ENCODE data around the gene STAG1.
"Not testable (repeated sequence)": the region's sequence is repeated elsewhere in the genome, so short reads cannot be mapped to it uniquely, and the experiment has no call there.

STAG1 gene

DNA sequence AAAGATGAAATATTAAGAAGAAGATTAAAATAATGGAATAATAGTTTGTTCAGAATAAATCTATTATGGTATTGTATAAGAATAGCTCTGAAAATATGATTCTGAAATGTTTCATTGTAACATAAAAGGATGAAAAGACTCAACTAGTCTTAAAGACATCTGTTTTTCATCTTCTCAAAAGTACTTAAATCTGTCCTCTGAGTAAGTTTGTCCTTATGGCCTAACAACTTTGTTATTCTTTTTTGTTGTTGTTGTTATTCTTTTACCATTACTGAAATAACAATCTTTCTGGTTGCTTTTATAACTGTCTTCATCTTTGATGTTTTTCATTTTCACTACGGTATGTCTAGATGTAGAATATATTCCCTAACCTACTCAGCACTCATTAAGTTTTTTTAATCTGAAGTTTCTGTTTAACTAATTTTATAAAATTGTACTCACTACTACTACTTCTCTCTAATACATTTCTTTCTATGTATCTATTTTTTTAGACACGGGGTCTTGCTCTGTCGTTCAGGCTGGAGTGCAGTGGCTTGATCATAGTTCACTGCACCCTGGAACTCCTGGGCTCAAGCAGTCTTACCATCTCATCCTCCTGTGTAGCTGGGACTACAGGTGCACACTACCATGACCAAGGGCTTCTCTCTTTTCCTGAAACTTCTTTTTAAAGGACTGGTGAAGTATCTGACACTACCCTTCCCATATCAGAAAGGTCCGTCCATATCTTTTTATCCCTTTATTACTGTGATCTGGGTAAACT lies 261.4 kb downstream of the STAG1 start:
- no peak for DNase-seq

DNA sequence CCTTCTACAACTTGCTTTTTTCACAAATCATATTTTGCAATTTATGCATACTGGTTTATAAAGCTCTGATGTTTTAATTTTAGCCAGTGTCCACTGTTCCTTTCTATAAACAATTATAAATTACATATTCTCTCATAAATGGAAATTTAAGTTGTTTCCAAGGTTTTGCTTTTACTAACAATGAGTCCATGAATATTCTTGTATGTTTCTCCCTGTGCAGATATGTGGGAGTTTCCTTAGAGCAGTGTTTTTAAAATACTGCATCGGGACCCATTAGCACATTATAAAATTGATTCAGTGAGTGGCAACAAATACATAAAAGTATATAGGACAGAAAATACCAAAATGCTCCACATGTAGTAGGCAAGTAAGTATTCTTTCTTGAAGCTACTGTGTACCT lies 266.4 kb downstream of the STAG1 start:
- no peak for DNase-seq

DNA sequence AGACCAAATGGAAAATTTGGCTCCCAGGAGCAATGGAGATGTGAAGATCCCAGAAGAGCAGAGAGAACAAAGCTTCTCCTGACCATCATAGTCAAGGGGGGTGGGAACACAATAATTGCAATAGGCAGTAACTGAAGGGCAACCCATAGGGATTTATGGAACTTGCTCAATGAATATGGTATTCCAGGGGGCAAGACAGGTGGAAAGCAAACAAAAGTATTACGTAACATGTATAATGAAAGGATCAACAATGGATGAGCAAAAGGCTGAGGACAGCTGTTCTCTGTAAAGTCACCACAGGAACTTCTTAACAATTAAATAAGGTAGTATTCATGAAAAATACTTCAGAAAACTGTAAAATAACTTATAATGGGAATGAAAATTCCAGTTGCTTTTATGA lies 275.9 kb downstream of the STAG1 start:
- no peak for DNase-seq

DNA sequence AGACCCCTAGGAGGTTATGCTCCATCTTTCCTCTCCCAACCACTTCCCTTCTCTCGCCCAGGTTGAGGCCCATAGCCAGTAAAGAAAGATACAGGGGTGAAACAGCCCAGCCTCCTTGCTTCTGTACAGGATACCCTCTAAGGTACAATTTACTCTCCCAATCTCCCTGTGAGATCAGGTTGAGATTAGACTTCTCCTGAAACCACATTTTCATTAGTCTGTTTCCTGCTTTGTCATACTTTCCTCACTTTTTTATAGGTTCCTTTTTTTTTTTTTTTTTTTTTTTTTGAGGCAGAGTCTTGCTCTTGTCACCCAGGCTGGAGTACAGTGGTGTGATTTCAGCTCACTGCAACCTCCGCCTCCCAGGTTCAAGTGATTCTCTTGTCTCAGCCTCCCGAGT lies 277.3 kb downstream of the STAG1 start:
- not testable (repeated sequence) for DNase-seq

DNA sequence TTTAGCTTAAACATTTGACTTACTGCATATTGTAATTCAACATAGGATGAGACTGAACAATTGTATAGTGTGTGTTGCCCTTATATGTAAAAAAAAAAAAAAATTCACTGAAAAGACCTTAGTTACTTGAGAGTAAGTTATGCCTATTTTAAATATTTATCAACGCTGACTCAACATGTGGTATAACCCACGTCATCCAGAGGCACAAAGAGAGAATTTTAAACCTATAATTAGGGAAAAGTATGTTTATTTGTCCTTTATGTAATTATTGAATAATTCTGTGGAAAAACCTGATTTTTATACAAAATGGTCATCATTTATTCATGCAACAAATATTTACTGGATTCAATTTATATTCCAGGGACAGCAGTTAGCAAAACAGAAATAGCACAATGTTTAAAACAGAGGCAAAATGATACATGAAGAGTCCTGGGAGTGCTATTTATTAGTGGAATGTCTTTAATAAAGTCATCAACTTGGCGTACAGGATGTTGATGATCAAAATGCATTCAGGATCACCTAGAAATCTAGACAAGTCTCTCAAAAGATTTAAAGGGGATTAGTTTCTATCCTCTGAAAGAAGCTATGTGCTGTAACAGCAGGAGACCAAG lies 278.4 kb downstream of the STAG1 start:
- no peak for DNase-seq

DNA sequence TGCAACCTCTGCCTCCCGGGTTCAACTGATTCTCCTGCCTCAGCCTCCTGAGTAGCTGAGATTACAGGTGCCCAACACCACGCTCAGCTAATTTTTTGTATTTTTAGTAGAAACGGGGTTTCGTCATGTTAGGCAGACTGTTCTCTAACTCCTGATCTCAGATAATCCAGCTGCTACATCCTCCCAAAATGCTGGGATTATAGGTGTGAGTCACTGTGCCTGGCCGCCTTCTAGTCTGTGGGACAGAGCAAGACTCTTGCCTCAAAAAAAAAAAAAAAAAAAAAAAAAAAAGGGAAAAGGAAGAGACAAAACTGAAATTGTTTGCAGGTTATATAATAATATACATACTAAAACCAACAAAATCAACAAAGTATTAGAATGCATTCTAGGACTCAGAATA lies 286.9 kb downstream of the STAG1 start:
- DNase-seq: no peak

DNA sequence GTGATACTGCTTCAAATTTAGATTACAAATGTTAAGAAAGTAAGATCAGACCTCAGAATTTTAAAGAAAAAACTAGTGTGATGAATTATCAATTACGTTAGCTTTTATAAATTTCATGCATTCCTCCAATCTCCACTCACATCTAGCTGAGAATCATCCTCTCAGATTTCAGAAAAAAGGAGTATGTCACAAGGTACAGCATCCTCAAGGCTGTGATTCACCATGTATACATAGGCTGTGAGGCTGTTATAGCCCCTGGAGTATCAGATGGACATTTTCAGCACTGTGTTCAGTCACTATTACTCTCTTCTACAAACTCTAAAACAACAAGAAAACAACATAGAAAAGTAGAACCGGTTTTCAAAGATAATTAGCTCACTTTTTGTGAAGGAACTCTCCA lies 287.7 kb downstream of the STAG1 start:
- no peak for DNase-seq

DNA sequence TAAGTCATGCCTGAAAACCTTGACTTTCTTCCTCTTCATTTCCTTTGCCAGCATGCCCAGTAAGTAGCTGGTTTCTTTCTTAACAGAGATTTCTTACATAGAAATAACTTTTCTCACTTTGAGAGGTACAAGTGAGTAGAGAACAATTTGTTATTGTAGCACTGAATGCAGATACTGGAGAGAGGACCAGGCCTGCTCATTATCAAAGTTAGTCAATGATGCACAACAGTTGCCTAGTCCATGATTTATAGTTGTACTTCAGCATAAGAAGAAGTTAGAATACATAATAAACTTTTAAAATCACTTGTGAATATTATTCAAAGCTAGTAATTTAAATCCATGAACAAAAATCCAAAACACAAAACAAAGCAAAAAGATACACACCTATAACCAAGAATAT lies 289.0 kb downstream of the STAG1 start:
- no peak for DNase-seq

DNA sequence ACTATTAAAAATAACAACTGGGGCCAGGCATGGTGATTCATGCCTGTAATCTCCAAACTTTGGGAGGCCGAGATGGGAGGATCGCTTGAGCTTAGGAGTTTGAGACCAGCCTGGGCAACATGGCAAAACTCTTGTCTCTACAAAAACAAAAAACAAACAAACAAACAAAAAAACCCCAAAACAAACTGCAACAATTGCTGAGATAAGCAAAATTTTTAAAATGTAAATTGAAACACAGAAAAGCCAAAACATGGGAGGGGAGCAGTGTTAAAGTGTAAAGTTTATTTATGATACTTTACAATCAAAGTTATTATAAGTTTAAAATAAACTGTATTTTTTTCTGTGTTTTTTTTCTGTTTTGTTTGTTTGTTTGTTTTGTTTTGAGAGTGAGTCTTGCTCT lies 294.4 kb downstream of the STAG1 start:
- DNase-seq: no peak

DNA sequence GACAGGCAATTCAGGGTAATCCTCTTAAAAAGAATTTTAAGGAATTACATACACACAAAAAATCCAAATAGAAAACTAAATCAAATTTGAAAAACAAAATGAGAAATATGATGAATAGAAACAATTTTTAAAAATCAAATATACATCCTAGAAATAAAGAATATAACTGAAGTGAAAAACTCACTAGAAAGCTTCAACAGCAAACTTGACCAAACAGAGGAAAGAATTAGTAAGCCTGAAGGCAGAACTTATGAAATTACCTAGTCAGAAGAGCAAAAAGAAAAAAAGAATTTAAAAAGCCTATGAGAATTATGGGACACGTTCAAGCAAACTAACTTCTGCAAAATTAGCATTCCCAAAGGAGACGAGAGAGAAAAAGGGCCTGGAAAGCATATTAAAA lies 296.0 kb downstream of the STAG1 start:
- no peak for DNase-seq

DNA sequence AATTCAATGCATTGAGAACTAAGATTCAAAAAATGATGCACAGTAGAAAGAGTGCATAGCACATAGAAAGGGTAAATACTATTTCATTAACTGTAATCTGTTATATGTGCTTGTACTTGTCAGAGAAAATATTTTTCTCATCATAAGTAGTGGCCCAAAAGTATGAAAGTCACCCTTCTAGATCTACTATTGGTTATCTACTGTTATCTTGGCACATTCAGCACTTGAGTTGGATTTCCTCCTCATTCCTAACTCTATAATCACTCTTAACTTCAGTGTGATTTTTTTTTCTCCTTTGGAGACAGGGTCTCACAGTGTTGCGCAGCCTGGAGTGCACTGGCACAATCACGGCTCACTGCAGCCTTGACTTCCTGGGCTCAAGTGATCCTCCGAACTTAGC lies 307.6 kb downstream of the STAG1 start:
- no peak for DNase-seq

DNA sequence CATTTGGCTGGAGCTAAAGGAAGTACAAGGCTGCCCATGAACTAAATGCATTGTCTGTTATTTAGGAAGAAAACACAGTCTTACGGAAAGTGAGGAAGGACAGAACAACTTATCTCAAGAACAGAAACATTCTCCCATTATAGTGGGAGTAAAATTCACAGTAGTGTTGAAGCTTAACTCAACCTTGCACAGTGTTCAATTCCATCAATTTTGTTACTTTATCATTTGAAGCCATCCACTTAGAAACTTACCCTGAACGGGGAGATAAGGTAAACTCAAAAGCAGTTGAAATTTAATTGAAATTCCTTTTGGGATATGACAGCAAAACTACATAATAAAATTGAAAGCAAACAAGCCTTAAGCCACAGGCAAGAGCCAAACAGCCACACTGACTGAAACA lies 315.1 kb downstream of the STAG1 start:
- DNase-seq: no peak

DNA sequence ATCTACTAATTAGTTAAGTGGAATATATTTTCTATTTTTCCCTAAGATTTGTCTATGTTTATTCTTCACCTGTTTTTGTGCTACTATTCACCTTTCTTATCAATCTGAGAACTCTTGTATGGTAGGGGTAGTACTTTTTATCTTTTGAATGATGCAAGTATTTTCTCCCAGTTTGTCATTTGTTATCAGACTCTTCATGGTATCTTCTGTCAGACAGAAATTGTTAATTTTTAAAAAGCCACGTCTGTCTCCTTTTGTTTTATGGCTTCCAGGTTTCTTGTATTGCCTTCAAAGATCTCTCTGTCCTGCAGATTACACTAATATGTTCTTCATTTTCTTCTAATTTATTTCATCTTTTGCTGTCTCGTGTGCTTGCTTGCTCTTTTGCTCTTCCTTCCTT lies 317.7 kb downstream of the STAG1 start:
- no peak for DNase-seq

DNA sequence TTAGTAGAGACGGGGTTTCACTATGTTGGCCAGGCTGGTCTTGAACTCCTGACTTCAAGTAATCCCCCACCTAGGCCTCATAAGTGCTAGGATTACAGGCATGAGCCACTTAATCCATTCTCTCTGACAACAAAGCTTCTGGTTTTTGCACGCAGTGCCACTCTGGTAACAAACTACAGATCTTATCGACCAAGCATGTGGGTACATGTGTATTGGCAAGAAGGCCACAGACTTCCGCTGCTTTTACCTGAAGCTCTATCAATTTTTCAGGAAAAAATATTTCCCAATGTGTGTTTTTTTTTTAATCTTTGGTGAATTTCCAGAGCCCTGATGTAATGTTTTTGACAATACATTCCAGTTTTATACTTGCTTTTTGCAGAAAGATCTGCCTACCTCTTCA lies 319.5 kb downstream of the STAG1 start:
- DNase-seq: no peak

DNA sequence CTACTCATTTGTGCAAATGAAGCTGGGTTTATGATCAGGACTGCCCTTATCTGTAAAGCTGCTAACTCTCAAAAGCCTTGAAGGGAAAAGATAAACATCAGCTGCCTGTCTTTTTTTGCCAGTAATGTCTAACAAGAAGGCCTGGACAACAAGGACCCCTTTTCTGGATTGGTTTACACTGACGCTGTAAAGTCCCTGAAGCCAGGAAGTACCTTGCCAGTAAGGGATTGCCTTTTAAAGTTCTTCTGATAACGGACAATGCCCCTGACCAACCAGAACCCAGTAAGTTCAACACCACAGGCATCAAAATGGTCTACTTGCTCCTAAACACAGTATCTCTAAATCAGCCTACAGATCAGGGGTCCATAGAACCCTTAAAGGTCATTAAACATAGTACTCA lies 324.0 kb downstream of the STAG1 start:
- DNase-seq: no peak

DNA sequence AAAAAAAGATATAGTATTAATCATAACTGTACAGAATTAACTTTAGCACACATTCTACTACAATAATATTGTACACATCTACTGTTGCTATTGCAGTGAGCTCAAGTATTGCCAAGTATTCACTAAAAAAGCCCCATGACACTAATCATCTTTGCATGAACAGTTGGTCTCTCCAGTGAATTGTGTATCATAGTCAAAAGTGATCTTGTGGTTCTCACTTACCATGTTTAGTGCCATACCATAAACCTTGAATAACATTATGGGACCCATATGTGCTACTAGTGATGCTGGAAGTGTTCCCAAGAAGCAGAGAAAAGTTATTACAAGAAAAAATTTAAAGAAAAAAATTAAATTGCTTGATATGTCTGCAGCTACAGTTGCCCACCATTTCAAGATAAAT lies 324.9 kb downstream of the STAG1 start:
- DNase-seq: no peak

DNA sequence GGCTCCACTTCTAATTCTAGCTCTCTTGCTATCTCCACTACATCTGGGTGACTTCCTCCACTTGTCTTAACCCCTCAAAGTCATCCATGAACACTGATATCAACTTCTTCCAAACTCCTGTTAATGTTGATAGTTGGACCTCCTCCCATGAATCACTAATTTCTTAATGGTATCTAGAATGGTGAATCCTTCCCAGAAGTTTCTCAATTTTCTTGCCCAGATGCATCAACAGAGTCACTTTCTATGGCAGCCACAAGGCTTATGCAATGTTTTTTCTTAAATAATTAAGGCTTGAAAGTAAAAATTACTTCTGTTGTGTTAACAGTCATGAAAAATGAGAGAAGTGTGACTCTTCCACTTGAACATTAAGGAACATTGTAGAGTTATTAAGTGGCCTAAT lies 337.7 kb downstream of the STAG1 start:
- DNase-seq: no peak

DNA sequence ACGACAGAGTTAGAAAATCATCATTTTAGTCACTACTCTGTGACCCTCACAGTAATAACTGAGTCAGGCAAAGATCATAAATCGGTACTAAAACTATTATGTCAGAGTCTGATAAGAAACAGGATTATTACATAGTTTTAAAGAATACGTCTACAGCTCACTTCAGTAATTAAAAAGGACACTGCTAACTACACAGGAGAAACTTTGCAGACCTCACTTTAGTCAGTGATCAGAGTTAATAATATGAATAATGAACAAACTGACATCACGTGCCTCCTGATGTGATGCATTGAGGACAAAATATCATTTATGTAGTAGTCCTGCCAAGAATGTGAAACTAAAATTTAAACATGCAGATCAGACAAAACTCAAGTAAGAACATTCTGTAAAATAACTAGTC lies 339.9 kb downstream of the STAG1 start:
- no peak for DNase-seq

DNA sequence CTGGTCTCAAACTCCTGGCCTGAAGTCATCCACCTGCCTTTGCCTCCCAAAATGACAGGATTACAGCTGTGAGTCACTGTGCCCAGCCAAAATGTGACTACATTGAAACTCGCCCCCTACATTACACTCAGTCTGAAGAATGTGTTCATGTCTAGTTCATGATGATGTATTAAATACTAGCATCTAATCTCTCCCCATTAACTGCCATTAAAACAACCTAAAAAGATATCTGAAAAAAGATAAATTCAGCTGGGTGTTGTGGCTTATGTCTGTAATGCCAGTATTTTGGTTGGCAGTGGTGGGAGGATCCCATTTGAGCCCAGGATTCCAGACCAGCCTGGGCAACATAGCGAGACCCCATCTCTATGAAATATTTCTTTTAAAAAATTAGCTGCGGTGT lies 342.6 kb downstream of the STAG1 start:
- DNase-seq: no peak

DNA sequence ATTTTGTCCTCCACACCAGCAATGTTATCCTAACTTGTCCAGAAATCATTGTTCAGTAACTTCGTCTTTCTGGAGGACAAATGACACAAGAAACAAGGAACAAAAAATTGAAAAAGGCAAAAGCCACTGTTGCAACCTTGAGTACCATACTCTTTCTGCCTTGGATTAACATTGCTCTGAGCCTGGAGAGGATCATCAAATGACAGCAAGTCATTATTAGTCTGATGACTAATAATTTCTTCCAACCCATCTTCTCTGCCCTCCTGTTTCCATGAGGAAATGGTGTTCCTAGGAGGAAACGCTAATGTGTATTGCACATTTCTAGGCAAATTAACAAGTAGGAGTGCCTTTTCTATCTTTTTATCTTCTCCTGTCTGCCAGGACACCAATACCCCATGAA lies 348.1 kb downstream of the STAG1 start:
- no peak for DNase-seq

DNA sequence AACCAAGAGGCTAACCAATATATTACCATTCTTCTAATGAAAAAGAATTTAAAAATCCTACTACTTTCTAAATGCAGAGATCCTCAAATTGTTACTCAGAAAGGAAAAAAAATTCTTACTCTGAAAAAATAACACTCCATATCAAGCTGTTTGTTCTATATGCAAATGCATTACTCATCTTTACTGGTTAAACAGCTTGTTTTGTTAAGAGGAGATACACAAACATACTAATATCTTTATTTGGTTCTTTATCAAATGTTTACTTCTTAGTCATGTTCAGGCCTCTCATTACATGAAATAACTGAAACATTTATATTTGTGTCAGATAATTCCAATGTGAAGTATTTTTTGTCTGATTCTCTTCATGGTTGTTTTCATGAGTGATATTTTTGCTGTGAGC lies 355.3 kb downstream of the STAG1 start:
- DNase-seq: no peak

DNA sequence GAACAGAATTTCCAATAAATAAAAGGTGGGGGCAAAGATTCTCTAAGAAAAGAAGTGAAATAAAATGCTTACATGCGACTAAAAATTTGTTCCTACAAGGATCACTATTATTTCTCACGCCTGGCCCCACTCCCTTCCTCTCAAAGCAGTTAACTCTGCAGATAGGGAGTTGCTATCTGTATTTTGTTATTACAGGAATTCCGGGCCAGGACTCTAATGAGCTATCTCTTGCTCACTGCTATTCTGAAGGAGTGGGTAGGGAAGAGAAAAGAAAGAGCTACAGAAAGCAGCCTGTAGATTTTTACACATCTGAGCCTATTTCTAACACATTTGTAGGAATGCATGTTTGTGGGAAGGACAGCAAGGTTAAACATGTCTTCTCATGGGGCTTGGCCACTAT lies 361.6 kb downstream of the STAG1 start:
- no peak for DNase-seq

DNA sequence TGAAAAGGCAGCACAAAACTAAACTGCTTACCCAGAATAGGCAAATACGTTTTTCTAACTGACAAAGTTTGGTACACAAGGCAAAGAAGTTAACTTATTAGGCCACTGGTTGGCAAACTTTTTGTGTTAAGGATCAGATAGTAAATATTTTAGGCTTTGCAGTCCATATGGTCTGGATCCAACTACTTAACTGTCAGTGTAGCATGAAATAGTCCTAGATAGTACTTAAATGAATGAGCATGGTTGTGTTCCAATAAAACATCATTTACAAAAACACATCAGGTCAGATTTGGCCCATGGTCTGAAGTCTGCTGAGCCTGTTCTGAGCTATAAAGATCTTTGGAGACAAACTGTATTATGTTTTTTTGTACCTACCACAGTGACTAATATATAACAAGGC lies 365.1 kb downstream of the STAG1 start:
- DNase-seq: no peak

DNA sequence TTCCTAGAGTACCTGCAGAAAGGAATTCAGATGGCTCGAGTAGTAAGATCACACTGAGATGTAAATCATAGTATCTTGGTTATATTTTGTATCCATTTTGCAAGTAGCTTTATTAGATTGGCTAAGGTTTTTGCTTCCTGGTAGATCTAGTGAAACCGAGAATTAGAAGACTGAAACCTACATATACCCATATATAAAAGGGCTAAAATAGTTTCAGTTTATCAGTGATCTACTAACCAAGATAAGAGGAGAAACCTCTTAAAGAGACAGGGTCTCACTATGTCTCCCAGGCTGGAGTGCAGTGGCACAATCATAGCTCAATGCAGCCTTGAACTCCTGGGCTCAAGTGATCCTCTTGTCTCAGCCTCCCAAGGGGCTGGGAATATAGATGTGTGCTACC lies 366.7 kb downstream of the STAG1 start:
- DNase-seq: no peak

DNA sequence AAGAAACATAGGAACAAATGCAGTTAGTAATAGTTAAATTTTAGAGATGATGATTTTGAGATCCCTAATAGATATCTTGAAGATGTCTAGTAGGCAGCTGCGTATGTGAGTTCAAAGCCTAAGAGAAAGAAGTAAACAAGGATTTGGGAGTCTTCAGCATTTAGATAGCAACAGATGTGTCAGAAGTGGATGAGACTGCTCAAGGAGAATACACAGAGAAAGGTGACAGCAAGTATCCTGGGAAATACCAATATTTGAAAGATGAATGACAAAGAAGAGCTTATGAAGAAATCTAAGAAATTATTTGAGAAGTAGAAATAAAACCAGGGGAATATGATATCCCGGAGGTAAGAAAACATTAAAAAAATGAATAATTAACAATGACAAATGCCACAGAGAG lies 371.1 kb downstream of the STAG1 start:
- DNase-seq: no peak
